Vagina (tissue), 2 donors: Measurements from ENCODE around the gene LRP11.

Source experiments
- POLR2A ChIP-seq, 2 donors: fragments of 450-650 bp; IDR thresholded peaks; one replicate each; pipeline ENCODE4 v1.6.1; 2017; ENCODE audit warnings: antibody characterized with exemption in 2 of 2, mild to moderate bottlenecking in 2 of 2, moderate library complexity in 2 of 2
- POLR2AphosphoS5 ChIP-seq, 2 donors: sonication (generic); formaldehyde crosslinking; IDR thresholded peaks; one replicate each; pipeline ENCODE4 v1.9.0; 2017; ENCODE audit warnings: antibody characterized with exemption in 2 of 2, mild to moderate bottlenecking in 2 of 2, low read depth in 1 of 2; ENCODE audit not compliant: insufficient read depth in 1 of 2
- TF ChIP-seq, protein P1 (sequence below), 3 experiments: fragments of 450-650 bp in 2 of 3; fragments of 200-600 bp in 1 of 3; sonication (generic) in 1 of 3; IDR thresholded peaks; one replicate each; pipeline ENCODE4 v1.5.1; 2017 to 2019; ENCODE audit warnings: antibody characterized with exemption in 3 of 3, mild to moderate bottlenecking in 2 of 3, moderate library complexity in 2 of 3

DNA sequence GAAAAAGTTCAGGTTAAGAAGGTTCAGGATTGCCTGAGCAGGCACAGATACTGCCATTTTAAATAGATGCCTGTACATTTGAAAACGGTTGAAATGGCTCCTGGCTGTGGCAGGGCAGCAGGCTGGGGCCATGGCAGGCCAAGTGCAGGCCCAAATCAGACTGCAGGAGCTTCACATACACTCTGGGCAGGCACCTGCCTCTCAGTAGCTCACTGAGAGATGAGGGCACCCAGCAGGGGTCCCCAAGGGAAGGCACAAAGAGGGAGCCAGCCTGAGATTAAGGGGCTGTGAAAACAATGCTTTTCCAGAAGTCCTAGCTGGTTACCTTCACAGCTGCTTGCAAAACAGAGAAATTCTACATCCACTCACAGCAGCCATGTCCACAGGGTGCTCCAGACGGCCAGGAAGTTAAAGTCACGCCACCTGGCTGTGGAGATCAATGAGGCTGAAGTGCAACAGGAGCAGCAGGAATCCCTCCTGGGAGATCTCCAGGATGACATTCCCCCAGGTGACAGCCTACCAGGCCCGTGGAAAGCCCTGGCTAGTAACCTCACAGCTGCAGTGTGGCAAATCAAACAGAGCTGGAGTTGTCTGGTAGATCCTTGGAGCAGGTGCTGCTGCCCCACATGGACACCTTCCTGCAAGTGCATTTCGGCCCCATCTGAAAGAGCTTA is 39.9 kb upstream of the LRP11 start:
- TF ChIP-seq, protein P1, sequence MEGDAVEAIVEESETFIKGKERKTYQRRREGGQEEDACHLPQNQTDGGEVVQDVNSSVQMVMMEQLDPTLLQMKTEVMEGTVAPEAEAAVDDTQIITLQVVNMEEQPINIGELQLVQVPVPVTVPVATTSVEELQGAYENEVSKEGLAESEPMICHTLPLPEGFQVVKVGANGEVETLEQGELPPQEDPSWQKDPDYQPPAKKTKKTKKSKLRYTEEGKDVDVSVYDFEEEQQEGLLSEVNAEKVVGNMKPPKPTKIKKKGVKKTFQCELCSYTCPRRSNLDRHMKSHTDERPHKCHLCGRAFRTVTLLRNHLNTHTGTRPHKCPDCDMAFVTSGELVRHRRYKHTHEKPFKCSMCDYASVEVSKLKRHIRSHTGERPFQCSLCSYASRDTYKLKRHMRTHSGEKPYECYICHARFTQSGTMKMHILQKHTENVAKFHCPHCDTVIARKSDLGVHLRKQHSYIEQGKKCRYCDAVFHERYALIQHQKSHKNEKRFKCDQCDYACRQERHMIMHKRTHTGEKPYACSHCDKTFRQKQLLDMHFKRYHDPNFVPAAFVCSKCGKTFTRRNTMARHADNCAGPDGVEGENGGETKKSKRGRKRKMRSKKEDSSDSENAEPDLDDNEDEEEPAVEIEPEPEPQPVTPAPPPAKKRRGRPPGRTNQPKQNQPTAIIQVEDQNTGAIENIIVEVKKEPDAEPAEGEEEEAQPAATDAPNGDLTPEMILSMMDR (IDR thresholded peaks at IDR 0.05): no peak
- no peak for TF ChIP-seq POLR2A (IDR thresholded peaks at IDR 0.05)
- TF ChIP-seq POLR2AphosphoS5 (IDR thresholded peaks at IDR 0.05; ENCODE audit: insufficient read depth in 1 of 2, low read depth in 1 of 2): no peak
